Activated gamma-delta T cell (primary cell): ENCODE results near the gene TLE6.
A peak's percentile ranks its signal among the peaks of the same experiment; 100 is the strongest.
"Not testable (repeated sequence)": the region's sequence is repeated elsewhere in the genome, so short reads cannot be mapped to it uniquely, and the experiment has no call there.

Experiments used
- DNase-seq: peaks from one replicate; lab custom pipeline; 2025; lab: John Stamatoyannopoulos, UW
- total RNA-seq, 2 donors: gene quantifications; one replicate each; lab custom pipeline; 2026; lab: John Stamatoyannopoulos, UW

The TLE6 gene
- total RNA-seq: 0.05 to 0.17 reads per million in 2 donors

GRCh38 chr19:2977001-2977745, at the start of gene TLE6:
Gene TLE6 (plus strand): TSS chr19:2977564. CDS start chr19:2978234, 670 bp downstream.
- peak; percentile 87 for DNase-seq

DNA sequence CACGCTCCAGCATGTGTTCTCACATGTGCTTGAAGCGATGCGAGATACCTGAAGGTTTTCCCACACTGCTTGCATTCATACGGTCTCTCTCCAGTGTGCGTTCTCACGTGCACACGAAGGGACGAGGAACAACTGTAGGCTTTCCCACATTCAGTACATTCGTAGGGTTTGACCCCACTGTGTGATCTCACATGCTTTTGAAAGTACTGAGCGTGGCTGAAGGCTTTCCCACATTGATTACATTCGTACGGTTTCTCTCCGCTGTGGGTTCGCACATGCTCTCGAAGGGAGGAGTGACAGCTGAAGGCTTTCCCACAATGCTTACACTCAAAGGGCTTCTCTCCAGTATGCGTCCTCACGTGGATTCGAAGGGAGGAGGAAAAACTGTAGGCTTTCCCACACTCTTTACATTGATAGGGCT, 43.9 kb upstream of the TLE6 start:
- no peak for DNase-seq

GRCh38 chr19:2935863-2936262, 41.5 kb upstream of the TLE6 start:
- not testable (repeated sequence) for DNase-seq

DNA sequence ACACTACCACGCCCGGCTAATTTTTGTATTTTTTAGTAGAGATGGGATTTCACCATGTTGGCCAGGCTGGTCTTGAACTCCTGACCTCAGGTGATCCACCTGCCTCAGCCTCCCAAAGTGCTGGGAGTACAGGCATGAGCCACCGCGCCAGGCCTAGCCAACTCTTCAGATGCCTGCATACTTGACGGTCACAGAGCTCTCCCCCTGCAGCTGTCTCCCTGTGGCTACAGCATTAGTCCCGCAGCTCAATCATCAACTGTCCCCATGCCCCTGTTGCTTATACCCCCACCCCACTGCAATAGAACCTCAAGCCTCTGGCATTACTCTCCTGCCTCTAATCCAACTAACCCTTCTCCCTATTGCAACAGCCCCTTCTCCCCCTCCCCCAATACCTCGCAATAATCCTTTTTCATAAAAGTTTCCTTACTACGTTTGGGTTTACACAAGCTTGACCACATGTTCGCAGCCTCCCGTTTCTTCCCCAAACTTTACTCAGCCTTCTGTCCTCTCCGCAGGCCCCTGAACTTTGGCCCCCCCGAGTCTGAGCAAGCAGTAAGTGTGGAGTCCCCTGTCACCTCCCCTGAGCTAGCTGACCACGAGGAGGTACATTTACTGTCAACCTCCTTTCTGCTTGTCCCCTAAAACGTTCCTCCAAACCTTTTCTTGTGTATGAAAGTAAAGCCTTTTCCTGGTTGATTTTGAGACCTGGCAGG, 34.3 kb upstream of the TLE6 start:
- DNase-seq: no peak

- no peak for DNase-seq
Observed at GRCh38 chr19:2944403-2944774, 33.0 kb upstream of the TLE6 start.

GRCh38 chr19:2944775-2945574, 32.4 kb upstream of the TLE6 start, which contains the start of gene ZNF77:
Gene ZNF77 (minus strand): TSS chr19:2944971. CDS start chr19:2944840, 131 bp downstream.
- peak; percentile 67 for DNase-seq

DNA sequence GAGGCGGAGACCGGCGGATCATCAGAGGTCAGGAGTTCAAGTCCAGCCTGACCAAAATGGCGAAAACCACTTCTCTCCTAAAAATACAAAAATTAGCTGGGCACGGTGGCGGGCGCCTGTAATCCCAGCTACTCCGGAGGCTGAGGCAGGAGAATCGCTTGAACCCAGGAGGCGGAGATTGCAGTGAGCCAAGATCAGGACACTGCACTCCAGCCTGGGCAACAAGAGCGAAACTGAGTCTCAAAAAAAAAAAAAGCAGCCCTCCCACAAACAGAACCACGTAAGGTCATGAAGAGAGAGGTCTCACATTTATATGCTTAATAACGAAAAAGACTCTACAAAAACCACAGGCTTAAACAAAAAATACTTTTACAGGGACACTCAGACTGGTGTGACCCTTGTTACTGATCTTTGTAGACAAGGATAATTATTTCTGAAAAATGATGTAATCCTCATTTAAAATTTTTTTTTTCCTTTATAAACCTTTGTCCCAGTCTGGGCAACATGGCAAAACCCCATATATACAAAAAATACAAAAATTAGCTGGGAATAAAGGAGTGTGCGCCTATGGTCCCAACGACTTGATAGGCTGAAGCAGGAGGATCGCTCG, 31.7 kb upstream of the TLE6 start:
- no peak for DNase-seq

GRCh38 chr19:2949939-2950285, 27.5 kb upstream of the TLE6 start:
- no peak for DNase-seq

DNA sequence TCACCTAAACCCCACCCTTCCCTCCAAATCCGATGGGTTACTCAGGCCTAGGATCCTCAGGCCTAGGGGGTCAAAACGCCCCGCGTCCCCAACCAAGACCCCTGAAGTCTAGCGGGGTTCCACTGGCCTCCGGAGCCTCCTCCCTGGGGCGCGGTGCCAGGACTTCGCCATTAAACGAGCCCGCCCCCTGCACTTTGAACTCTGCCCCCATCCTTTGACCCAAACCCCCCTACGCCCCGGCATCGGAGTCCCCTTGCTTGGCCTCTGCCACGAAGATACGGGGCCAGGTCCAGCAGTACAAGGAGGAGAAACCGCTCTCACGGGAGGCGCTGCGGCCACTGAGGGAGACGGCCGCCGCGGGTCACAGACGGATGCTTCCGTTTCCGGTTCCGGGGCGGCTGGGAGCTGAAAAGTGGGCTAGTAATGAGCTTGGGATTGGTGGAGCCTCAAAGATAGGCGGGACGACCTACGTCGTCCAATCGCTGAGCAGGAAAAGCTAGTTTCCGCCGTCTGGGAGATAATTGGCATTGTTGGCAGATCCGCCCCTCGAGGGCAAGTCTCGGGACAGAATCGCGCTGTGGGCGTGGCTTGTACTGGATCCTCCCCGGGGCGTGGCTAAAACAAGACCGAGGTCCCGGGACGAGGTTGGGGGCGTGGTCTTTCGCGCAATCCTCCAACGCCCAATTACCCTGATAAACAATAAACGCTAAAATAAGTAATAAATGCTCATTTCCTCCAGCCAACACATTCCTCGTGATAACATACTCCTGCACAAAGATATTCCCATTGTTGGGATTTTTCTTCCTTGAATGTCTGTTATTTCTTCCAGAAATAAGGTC, 26.9 kb upstream of the TLE6 start:
- peak; percentile 87 for DNase-seq

DNA sequence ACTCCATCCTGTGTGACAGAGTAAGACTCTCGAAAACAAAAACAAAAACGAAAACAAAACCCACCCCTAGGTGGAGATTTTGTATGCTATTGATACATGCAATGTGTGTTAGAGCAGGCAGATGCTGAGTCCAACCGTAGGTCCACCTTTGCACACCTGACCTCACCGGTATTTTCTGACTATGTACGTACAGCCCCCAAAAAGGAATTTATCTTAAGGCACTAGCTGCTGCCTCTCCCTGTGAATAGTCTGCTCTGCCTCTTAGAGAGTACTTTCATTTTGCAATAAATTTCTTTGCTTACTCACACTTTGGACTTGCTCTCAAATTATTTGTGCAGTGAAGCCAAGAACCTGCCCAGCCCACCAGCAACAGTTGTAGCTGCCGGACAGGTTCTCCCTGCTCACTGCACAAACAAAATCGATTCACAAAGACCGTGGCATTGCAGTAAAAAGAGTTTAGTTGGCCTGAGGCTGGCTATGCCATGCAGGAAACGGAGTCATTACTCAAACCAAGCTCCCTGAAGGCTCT, 24.3 kb upstream of the TLE6 start:
- no peak for DNase-seq

DNA sequence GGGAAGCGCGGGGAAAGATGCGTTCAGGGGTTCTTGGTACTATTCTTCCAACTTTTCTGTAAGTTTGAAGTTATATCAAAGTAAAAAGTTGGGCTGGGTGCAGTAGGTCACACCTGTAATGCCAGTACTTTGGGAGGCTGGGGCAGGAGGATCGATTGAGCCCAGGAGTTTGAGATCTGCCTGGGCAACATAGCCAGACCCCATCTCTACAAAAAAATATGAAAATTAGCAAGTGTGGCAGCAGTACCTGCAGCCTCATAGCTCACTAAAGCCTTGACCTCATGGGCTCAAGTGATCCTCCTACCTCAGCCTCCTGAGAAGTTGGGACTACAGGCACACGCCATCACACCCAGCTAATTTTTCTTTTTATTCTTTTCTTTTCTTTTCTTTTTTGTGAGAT, 20.2 kb upstream of the TLE6 start:
- DNase-seq: no peak

DNA sequence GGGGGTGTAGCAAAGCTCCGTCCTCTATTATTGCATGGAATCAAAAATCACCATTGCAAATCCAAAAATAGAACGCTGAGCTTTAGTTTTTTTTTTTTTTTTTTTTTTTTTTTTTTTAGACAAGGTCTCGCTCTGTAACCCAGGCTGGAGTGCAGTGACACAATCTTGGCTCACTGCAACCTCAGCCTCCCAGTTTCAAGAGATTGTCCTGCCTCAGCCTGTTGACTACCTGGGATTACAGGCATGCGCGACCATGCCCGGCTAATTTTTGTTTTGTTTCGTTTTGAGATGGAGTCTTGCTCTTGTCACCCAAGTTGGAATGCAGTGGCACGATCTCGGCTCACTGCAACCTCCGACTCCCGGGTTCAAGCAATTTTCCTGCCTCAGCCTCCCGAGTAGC, 17.2 kb upstream of the TLE6 start:
- no peak for DNase-seq

DNA sequence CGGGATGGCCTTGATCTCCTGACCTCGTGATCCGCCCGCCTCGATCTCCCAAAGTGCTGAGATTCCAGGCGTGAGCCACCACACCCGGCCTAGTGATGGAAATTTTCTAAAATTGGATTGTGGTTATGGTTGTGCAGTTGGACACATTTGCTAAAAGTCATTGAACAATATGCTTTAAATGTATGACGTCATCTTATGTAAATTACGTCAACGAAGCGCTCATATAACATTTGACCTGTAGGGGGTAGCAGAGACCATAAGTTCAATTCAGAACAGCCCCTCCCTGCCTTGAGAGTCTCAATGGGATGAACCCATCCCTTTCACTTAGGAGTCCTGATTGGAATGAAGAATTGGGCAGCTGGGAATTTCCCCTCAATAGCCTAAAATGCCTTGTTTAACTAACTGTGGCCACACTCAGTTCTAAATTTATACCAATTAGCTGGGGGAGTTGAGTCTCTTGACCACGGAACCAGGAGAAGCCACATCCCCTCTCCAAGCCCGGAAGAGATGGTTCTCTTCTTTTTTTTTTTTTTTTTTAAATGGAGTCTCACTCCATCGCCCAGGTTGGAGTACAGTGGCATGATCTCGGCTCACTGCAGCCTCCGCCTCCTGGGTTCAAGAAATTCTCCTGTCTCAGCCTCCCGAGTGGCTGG, 15.2 kb upstream of the TLE6 start:
- DNase-seq: no peak

- no peak for DNase-seq
Observed at GRCh38 chr19:2963122-2963521, 14.2 kb upstream of the TLE6 start.

DNA sequence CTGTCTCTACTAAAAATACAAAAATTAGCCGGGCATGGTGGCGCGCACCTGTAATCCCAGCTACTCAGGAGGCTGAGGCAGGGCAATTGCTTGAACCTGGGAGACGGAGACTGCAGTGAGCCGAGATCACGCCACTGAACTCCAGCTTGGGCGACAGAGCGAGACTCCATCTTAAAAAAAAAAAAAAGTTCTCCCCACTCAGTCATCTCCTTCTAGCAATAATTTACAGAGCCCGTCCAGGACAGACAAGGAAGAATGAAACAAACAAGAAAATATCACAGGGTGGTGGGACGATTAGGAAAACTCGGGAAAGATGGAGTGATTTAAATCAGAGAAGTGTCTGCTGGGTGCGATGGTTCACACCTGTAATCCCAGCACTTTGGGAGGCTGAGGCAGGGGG, 13.7 kb upstream of the TLE6 start:
- DNase-seq: not testable (repeated sequence)

DNA sequence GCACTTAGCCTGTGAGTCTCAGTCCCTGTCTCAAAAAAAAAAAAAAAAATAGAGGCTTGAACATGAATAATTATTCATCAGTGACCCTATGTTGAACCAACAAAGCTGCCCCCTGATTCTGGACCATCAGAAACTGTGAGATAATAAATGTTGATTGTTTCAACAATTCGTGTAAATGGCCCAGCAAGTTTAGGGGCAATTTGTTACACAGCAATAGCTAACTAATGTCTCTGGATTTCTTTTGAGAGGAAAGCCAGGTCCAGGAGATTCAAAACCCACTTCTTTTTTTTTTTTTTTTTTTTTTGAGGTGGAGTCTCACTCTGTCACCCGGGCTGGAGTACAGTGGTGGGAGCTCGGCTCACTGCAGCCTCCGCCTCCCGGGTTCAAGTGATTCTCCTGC, 12.5 kb upstream of the TLE6 start:
- DNase-seq: no peak

DNA sequence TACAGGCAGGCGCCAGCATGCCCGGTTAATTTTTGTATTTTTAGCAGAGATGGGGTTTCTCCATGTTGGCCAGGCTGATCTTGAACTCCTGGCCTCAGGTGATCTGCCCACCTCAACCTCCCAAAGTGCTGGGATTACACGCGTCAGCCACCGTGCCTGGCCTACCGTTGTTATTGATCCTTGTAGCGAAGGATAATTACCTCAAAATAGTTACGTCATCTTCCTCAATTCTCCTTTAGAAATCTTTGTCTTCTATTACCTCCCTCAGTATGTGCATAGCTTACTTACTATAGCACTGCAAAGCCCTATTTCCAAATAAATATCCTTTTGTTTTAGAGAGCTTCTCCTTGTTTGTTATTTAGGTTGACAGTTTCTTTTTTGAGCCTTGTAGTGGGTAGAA, 9.4 kb upstream of the TLE6 start:
- DNase-seq: no peak

DNA sequence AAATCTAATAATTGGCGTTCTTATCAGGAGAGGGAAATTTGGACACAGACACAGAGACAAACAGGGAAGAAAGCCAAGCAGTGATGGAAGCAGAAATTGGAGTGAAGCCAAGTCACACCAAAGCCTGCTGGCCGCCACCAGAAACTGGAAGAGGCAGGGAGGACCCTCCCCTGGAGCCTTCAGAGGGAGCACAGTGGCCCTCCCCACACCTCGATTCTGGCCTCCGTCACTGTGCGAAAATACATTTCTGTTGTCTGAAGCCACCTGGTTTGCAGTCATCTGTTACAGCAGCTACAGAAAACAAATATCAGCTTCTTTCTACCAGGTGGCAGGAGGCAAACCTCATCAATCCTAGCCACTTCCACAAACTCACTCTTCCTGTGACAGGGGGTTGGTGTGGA, 8.3 kb upstream of the TLE6 start:
- DNase-seq: no peak

DNA sequence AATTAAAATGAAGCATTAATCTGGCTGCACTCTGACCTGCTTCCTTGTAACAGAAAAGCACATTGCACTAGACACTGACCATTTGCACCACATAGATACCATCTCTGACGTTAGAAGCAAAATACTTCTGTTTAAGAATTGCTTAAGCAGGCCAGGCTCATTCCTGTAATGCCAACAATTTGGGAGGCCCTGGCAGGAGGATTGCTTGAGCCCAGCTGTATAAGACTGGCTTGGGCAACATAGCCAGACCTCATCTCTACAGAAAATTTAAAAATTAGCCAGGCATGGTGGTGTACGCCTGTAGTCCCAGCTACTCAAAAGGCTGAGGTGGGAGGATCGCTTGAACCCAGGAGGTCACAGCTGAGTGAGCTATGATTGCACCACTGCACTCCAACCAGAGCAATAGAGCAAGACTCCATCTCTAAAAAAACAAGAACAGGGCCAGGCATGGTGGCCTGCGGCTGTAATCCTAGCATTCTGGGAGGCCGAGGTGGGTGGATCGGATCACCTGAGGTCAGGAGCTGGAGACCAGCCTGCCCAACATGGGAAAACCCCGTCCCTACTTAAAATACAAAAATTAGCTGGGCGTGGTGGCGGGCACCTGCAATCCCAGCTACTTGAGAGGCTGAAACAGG, 7.0 kb upstream of the TLE6 start:
- no peak for DNase-seq

- no peak for DNase-seq
Observed at GRCh38 chr19:2973229-2973628, 4.1 kb upstream of the TLE6 start.
